Right lobe of liver (tissue), 6 donors: ENCODE measurements around the gene TNIP2. TPM values are rescaled to one million over a fixed set of nuclear protein-coding genes. Genes with fewer than 3 reads are reported as not detected.
A peak's percentile ranks its signal among the peaks of the same experiment; 100 is the strongest.

ENCODE experiments used
- ATAC-seq, 4 donors: fragments of 200-7000 bp; cut with Tn5 transposase; one replicate each; pipeline ENCODE4 v1.9.1; 2020; ENCODE audit warnings: mild to moderate bottlenecking in 4 of 4, moderate library complexity in 4 of 4
- DNase-seq, 3 donors: peaks; one replicate each; pipeline ENCODE4 v3.0.0-alpha.2; 2020
- H3K27ac ChIP-seq, 3 donors: fragments of 200-600 bp; one replicate each; pipeline ENCODE4 v1.8.0; 2022
- H3K27me3 ChIP-seq, 2 donors: fragments of 200-600 bp; one replicate each; pipeline ENCODE4 v1.8.0; 2022
- H3K36me3 ChIP-seq, 4 donors: fragments of 200-600 bp; sonication (generic) in 1 of 4; one replicate each; pipeline versions ENCODE4 v1.5.1 to v1.8.0; 2017 to 2022; ENCODE audit warnings: control low read depth in 1 of 4
- H3K4me1 ChIP-seq, 4 donors: fragments of 200-600 bp; sonication (generic) in 1 of 4; one replicate each; pipeline versions ENCODE4 v1.5.1 to v1.8.0; 2017 to 2022; ENCODE audit warnings: control low read depth in 1 of 4
- H3K4me3 ChIP-seq, 3 donors: fragments of 200-600 bp; one replicate each; pipeline ENCODE4 v1.8.0; 2022
- H3K9me3 ChIP-seq, 4 donors: fragments of 200-600 bp; sonication (generic) in 1 of 4; one replicate each; pipeline versions ENCODE4 v1.5.1 to v1.8.0; 2017 to 2022; ENCODE audit warnings: control low read depth in 1 of 4
- POLR2A ChIP-seq: fragments of 450-650 bp; IDR thresholded peaks from one replicate; pipeline ENCODE4 v1.6.1; 2017; ENCODE audit warnings: antibody characterized with exemption, mild to moderate bottlenecking
- whole genome bisulfite sequencing: methylation state at CpG from one replicate; pipeline ENCODE4 v1.1.6; 2018; ENCODE audit warnings: low coverage, low lambda C conversion rate; ENCODE audit not compliant: insufficient coverage; ENCODE audit errors: missing lambda C conversion rate; 5-methylcytosine and 5-hydroxymethylcytosine counted together
- intact Hi-C, 2 donors: fragments of 100-400 bp; cut with DNase I; formaldehyde crosslinking; loops; one replicate each; pipeline versions ENCODE4 v1.11.2 to v1.14.1; 2022
- long read RNA-seq: library from polyadenylated mRNA; unstranded; transcript quantifications from one replicate; pipeline ENCODE4 v2.0.0, GENCODE V29; 2019
- total RNA-seq, 6 experiments: library from RNA; depleted of rRNA in 2 of 6; stranded (reverse); fragments of >200 nt in 2 of 6; fragmentation: NEBNext Ultra II Directional in 3 of 6; extraction: Animal tissue kit (Norgen Biotek cat#: 25700) in 3 of 6; gene quantifications; one replicate each; pipeline versions ENCODE4 v1.1.0 to v1.2.4, GENCODE V29; 2016 to 2023
- TF ChIP-seq, protein P1 (sequence below), 4 donors: fragments of 200-600 bp in 3 of 4; fragments of 450-650 bp in 1 of 4; IDR thresholded peaks; one replicate each; pipeline versions ENCODE4 v1.5.1 to v1.8.0; 2016 to 2022; ENCODE audit warnings: antibody characterized with exemption in 4 of 4, mild to moderate bottlenecking in 2 of 4
- donor health status: DM: no; HTN: yes; CAD: no.
- donor health status: DM: no; HTN: no; CAD: no.
- donor health status: DM: no; HTN: no; CAD: no.
- donor health status: DM: no; HTN: yes; CAD: no.
- donor health status: DM: no; HTN: yes; CAD: no.

TNIP2 gene, protein sequence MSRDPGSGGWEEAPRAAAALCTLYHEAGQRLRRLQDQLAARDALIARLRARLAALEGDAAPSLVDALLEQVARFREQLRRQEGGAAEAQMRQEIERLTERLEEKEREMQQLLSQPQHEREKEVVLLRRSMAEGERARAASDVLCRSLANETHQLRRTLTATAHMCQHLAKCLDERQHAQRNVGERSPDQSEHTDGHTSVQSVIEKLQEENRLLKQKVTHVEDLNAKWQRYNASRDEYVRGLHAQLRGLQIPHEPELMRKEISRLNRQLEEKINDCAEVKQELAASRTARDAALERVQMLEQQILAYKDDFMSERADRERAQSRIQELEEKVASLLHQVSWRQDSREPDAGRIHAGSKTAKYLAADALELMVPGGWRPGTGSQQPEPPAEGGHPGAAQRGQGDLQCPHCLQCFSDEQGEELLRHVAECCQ
- 10 to 100 TPM in 5 of 6 experiments, 1 to 10 TPM in 1; 9.7 to 40.6 (median 18.8) TPM for total RNA-seq
- long read RNA-seq, partial matches to known transcripts, result 0 of 2 reads
- long read RNA-seq, other reads (novel, unspliced or antisense), result 0 of 2 reads

DNA sequence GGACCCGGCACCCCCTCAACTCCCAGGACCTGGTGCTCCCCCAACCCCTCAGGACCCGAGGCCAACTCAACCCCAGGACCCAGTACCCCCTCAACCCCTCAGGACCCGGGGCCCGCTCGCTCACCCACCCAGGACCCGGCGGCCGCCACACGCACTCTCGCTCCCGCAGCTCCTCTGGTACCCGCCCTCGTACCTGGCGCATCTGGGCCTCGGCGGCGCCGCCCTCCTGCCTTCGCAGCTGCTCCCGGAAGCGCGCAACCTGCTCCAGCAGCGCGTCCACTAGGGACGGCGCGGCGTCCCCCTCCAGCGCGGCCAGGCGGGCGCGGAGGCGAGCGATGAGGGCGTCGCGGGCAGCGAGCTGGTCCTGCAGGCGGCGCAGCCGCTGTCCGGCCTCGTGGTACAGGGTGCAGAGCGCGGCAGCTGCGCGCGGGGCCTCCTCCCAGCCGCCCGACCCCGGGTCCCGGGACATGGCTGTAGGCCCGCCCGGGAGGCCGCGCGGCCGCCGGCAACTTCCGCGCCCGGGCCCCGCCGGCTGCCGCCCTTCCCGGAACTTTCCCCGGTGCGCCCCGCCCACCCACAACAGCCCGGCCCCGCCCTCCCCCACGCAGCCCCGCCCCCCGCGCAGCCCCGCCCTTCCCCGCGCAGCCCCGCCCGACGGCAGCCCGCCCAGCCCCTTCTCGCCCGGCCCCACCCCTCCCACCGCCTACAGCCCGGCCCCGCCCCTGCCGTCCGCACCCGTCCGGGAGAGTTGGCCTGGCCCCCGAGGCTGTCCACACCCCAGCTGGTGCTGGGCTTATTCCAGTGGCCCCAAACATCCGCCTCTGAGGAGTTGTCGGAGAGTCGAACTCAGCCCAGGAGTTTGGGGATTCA is at the start of gene TNIP2:
Gene TNIP2 (minus strand): TSS at position 516 of the 870 bp plus-strand sequence. CDS start 47 bp downstream, at position 469.
- H3K4me3 ChIP-seq, result peak within 1 kb of the TSS; percentile 76 to 97 (median 89)
- DNase-seq (peak; percentile 91 to 95 (median 93)), ATAC-seq (peak; percentile 81 to 87 (median 86))
- TF ChIP-seq, protein P1, sequence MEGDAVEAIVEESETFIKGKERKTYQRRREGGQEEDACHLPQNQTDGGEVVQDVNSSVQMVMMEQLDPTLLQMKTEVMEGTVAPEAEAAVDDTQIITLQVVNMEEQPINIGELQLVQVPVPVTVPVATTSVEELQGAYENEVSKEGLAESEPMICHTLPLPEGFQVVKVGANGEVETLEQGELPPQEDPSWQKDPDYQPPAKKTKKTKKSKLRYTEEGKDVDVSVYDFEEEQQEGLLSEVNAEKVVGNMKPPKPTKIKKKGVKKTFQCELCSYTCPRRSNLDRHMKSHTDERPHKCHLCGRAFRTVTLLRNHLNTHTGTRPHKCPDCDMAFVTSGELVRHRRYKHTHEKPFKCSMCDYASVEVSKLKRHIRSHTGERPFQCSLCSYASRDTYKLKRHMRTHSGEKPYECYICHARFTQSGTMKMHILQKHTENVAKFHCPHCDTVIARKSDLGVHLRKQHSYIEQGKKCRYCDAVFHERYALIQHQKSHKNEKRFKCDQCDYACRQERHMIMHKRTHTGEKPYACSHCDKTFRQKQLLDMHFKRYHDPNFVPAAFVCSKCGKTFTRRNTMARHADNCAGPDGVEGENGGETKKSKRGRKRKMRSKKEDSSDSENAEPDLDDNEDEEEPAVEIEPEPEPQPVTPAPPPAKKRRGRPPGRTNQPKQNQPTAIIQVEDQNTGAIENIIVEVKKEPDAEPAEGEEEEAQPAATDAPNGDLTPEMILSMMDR (IDR thresholded peaks at IDR 0.05), result peak; percentile 9 to 75 (median 30)
- TF ChIP-seq POLR2A, result peak; percentile 84
- H3K9me3 ChIP-seq, result no peaks in the 10 kb centered on the region
- peaks cover 0 to 11% (median 0%) of the 10 kb centered on the region in 4 donors for H3K4me1 ChIP-seq
- intact Hi-C loops, result no loop called here
- H3K27me3 ChIP-seq, result no peaks in the 10 kb centered on the region
- no peaks in the 10 kb centered on the region for H3K36me3 ChIP-seq
- under 1% methylated on average over 30 of the region's 96 CpGs for WGBS
- H3K27ac ChIP-seq, result peak within 1 kb of the TSS; percentile 58 to 83 (median 67)

DNA sequence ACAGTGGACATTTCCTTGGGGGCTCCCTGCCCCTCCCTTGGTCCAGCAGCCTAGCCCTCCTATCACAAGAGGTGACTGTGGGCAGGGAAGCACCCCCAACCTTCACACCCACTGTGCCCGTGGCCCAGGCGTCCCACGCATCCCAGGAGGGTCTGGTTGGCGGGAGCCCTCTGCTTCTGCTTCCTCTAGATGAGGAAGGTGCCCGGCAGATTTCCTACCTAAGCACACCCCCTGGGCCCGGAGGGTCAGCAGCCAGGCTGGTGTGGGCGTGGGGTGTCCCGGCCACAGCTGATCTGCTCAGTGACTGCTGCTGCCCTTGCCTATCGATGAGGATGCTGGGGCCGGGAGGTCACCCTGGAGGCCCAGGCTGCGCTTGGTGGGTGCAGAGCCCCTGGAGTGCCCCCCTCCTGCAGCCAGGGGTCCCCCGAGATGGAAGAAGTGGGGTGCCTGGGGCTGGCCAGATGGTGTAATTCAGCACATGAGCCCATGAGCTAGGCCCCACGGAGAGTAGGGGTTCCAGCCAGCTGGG is 48.9 kb upstream of the TNIP2 start:
- Histone ChIP-seq H3K36me3 (no peaks in the 10 kb centered on the region), H3K27ac (no peak overlapping the region), H3K9me3 (no peaks in the 10 kb centered on the region), H3K4me1 (peaks cover 2 to 59% (median 15%) of the 10 kb centered on the region in 4 donors), H3K27me3 (no peaks in the 10 kb centered on the region), H3K4me3 (no peak overlapping the region)
- DNase-seq (peak; percentile 22 to 54 (median 45)), ATAC-seq (no peak)
- no peak for TF ChIP-seq POLR2A
- TF ChIP-seq, protein P1 (IDR thresholded peaks at IDR 0.05), result no peak
- intact Hi-C loops, result no loop called here
- no CpG with 5 or more reads among the region's 13 CpGs for WGBS

DNA sequence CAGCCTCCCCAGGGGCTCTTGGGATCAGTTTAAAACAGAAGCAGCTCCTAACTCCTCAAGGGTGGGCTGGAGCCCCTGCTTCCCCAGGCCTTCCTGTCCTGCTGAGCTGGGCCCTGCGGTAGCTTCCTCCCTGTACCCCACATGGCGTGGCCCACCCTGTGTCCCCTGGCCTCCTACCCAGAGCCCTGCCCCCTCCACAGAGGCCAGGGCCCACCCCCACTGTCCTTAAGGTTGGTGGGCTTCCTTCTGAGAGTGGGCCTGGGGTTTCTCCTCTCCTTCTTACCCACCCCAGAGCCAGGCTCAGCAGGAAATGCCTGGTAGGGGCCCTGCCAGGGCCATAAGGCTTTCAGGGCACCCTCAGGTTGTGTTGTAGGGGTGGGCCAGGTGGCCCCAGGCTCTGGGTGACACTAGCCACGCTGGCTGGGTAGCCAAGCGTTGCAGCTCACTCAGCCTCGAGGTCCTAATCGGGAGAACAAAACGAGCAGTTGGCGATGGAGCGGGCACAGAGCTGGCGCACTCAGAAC is 48.4 kb upstream of the TNIP2 start:
- WGBS, result 73% methylated on average over 6 of the region's 10 CpGs
- ATAC-seq (no peak), DNase-seq (peak in 1 of 3 donors; percentile 49)
- no peaks in the 10 kb centered on the region for H3K27me3 ChIP-seq
- TF ChIP-seq, protein P1 (IDR thresholded peaks at IDR 0.05), result no peak
- no peak for TF ChIP-seq POLR2A
- no peaks in the 10 kb centered on the region for H3K36me3 ChIP-seq
- no peaks in the 10 kb centered on the region for H3K9me3 ChIP-seq
- H3K4me3 ChIP-seq, result no peak overlapping the region
- intact Hi-C loops, result no loop called here
- H3K27ac ChIP-seq, result no peak overlapping the region
- H3K4me1 ChIP-seq, result peaks cover 2 to 59% (median 16%) of the 10 kb centered on the region in 4 donors
